Activated CD8-positive, alpha-beta memory T cell treated with anti-CD3 and anti-CD28 coated beads, Interleukin-2, amount 50 U/mL, for 24 hours (primary cell): ENCODE data around the gene RAB11FIP4.

ENCODE experiments used
- DNase-seq: peaks from one replicate; pipeline ENCODE4 v3.0.0-alpha.2; 2020; ENCODE audit errors: extremely low read depth

Gene RAB11FIP4

GRCh38 chr17:31387438-31387837 is 4.0 kb upstream of the RAB11FIP4 start:
- no peak for DNase-seq

GRCh38 chr17:31388351-31388750 is 3.1 kb upstream of the RAB11FIP4 start:
- no peak for DNase-seq

- DNase-seq: peak; percentile 8
Observed at GRCh38 chr17:31388770-31389656, 2.5 kb upstream of the RAB11FIP4 start.

- no peak for DNase-seq
Observed at GRCh38 chr17:31389657-31390381, 1.7 kb upstream of the RAB11FIP4 start.

GRCh38 chr17:31390426-31390747 is 1.1 kb upstream of the RAB11FIP4 start:
- DNase-seq: no peak

GRCh38 chr17:31390748-31391495 is 553 bp upstream of the RAB11FIP4 start:
- DNase-seq: no peak

- no peak for DNase-seq
Observed at GRCh38 chr17:31392002-31392855, 754 bp downstream of the RAB11FIP4 start.

GRCh38 chr17:31392856-31393748 is 1.6 kb downstream of the RAB11FIP4 start:
- no peak for DNase-seq

- no peak for DNase-seq
Observed at GRCh38 chr17:31393749-31394146, 2.3 kb downstream of the RAB11FIP4 start.

GRCh38 chr17:31394544-31394943 is 3.1 kb downstream of the RAB11FIP4 start:
- DNase-seq: no peak

- DNase-seq: no peak
Observed at GRCh38 chr17:31397256-31397939, 5.9 kb downstream of the RAB11FIP4 start.

GRCh38 chr17:31398381-31399311 is 7.2 kb downstream of the RAB11FIP4 start:
- no peak for DNase-seq

GRCh38 chr17:31400481-31400950 is 9.0 kb downstream of the RAB11FIP4 start:
- no peak for DNase-seq

- no peak for DNase-seq
Observed at GRCh38 chr17:31401456-31402254, 10.2 kb downstream of the RAB11FIP4 start.

- no peak for DNase-seq
Observed at GRCh38 chr17:31404028-31404949, 12.8 kb downstream of the RAB11FIP4 start.

GRCh38 chr17:31405890-31406371 is 14.5 kb downstream of the RAB11FIP4 start:
- DNase-seq: no peak
